GM12878 (cell line): Measurements from ENCODE around the gene PAF1. TPM values are rescaled to one million over a fixed set of nuclear protein-coding genes. Genes with fewer than 3 reads are reported as not detected.

ENCODE experiments used
- ATAC-seq: fragments of 200-7000 bp; cut with Tn5 transposase; 3 replicates; pipeline ENCODE4 v1.9.1; 2020; ENCODE audit warnings: mild to moderate bottlenecking, moderate library complexity
- BruUV-seq: library from RNA; stranded (reverse); fragments of 400-500 nt; replicated peaks from 2 replicates; lab custom pipeline; 2021; lab: Mats Ljungman, UMichigan
- CTCF ChIA-PET: fragments of 300-600 bp; sonication (Branson Sonifier 250); formaldehyde crosslinking; extraction: SDS; loops from one replicate; lab custom pipeline; 2021; ENCODE audit warnings: inconsistent platforms; lab: Yijun Ruan, JAX
- POLR2A ChIA-PET: fragments of 350-600 bp; formaldehyde crosslinking; extraction: SDS; loops from one replicate; lab custom pipeline; 2021; ENCODE audit warnings: inconsistent platforms; lab: Charles Lee
- RAD21 ChIA-PET: fragments of 300-600 bp; sonication (Branson Sonifier 250); formaldehyde crosslinking; loops from one replicate; lab custom pipeline; 2023; ENCODE audit warnings: antibody characterized with exemption; ENCODE audit not compliant: unreplicated experiment; lab: Charles Lee
- SMC1A ChIA-PET: fragments of 300-600 bp; sonication (Branson Sonifier 250); formaldehyde crosslinking; loops from one replicate; lab custom pipeline; 2023; ENCODE audit not compliant: unreplicated experiment, uncharacterized antibody; lab: Charles Lee
- DNase-seq: peaks from one replicate; pipeline ENCODE4 v3.0.0-alpha.2; 2011; ENCODE audit warnings: low read depth, low spot score
- FAIRE-seq: peaks from 3 replicates; lab custom pipeline; 2011; peaks lifted over from hg19 to GRCh38; lab: Jason Lieb, UNC
- H2AFZ ChIP-seq: 2 replicates; pipeline ENCODE4 v1.6.0; 2011; ENCODE audit warnings: low read depth, low read length, control low read depth; ENCODE audit not compliant: control insufficient read depth
- H3K27ac ChIP-seq: 2 replicates; pipeline ENCODE4 v1.5.1; 2011; ENCODE audit warnings: control low read depth; ENCODE audit not compliant: control insufficient read depth, insufficient read depth
- H3K27me3 ChIP-seq, 2 experiments: replicated peaks in 1 of 2; 2 replicates each; pipeline versions ENCODE4 v1.6.0 to v1.6.1; 2011; ENCODE audit warnings: low read length in 1 of 2; ENCODE audit not compliant: control insufficient read depth in 2 of 2, insufficient read depth in 2 of 2
- H3K36me3 ChIP-seq, 2 experiments: 2 replicates each; pipeline ENCODE4 v1.5.1; 2011; ENCODE audit warnings: low read length in 1 of 2; ENCODE audit not compliant: control insufficient read depth in 2 of 2, insufficient read depth in 2 of 2
- H3K4me1 ChIP-seq: 2 replicates; pipeline ENCODE4 v1.6.1; 2011; ENCODE audit warnings: mild to moderate bottlenecking, low read length, moderate library complexity, mixed read lengths; ENCODE audit not compliant: control insufficient read depth, insufficient read depth
- H3K4me2 ChIP-seq: 2 replicates; pipeline ENCODE4 v1.6.0; 2011; ENCODE audit warnings: control low read depth; ENCODE audit not compliant: control insufficient read depth, insufficient read depth
- H3K4me3 ChIP-seq: fragments of 200-600 bp; sonication (generic); 2 replicates; pipeline ENCODE4 v1.5.1; 2016
- H3K79me2 ChIP-seq: 2 replicates; pipeline ENCODE4 v1.6.0; 2011; ENCODE audit warnings: low read length; ENCODE audit not compliant: control insufficient read depth, insufficient read depth
- H3K9ac ChIP-seq: 2 replicates; pipeline ENCODE4 v1.8.0; 2011; ENCODE audit warnings: low read length, control low read depth, mixed read lengths; ENCODE audit not compliant: control insufficient read depth, insufficient read depth
- H3K9me3 ChIP-seq: replicated peaks from 3 replicates; pipeline ENCODE4 v1.5.1; 2011; ENCODE audit warnings: mild to moderate bottlenecking, low read length; ENCODE audit not compliant: control insufficient read depth, insufficient read depth
- H4K20me1 ChIP-seq: 2 replicates; pipeline ENCODE4 v1.6.0; 2011; ENCODE audit not compliant: control insufficient read depth, insufficient read depth
- CEBPB ChIP-seq, 2 experiments: fragments of 150-350 bp in 1 of 2; IDR thresholded peaks; 2 replicates each; pipeline ENCODE4 v1.6.1; 2012 to 2014; ENCODE audit warnings: low read depth in 2 of 2, low read length in 2 of 2, borderline replicate concordance in 1 of 2, inconsistent platforms in 1 of 2
- CTCF ChIP-seq, 3 experiments: IDR thresholded peaks in 2 of 3; conservative IDR thresholded peaks in 1 of 3; 2 replicates each; pipeline ENCODE4 v1.5.1; 2011; ENCODE audit warnings: low read depth in 3 of 3, low read length in 3 of 3, mild to moderate bottlenecking in 3 of 3, control low read depth in 2 of 3, moderate library complexity in 2 of 3, inconsistent platforms in 1 of 3, mixed read lengths in 1 of 3; ENCODE audit not compliant: control insufficient read depth in 2 of 3, insufficient read depth in 1 of 3; ENCODE audit errors: extremely low read depth in 1 of 3
- CUX1 ChIP-seq: IDR thresholded peaks from 2 replicates; pipeline ENCODE4 v1.6.1; 2012; ENCODE audit warnings: improper control_type of control experiment, low read depth, low read length; ENCODE audit not compliant: insufficient replicate concordance
- ETV6 ChIP-seq, 2 experiments: fragments of 450-650 bp in 1 of 2; IDR thresholded peaks in 1 of 2; conservative IDR thresholded peaks in 1 of 2; 2 replicates each; pipeline ENCODE4 v1.6.1; 2014; ENCODE audit warnings: antibody characterized with exemption in 1 of 2, borderline replicate concordance in 1 of 2, low read depth in 1 of 2, mild to moderate bottlenecking in 1 of 2, moderate library complexity in 1 of 2
- HDAC6 ChIP-seq: fragments of 200-600 bp; sonication (generic); IDR thresholded peaks from one replicate; pipeline ENCODE4 v1.8.0; 2017; ENCODE audit warnings: antibody characterized with exemption; ENCODE audit not compliant: unreplicated experiment
- IKZF1 ChIP-seq: fragments of 450-650 bp; conservative IDR thresholded peaks from 2 replicates; pipeline ENCODE4 v1.6.1; 2017; ENCODE audit warnings: antibody characterized with exemption, mild to moderate bottlenecking
- KAT2A ChIP-seq: conservative IDR thresholded peaks from 2 replicates; pipeline ENCODE4 v1.6.1; 2011; ENCODE audit warnings: low read depth, low read length; ENCODE audit not compliant: control insufficient read depth
- RAD21 ChIP-seq: IDR thresholded peaks from 2 replicates; pipeline ENCODE4 v1.6.1; 2011; ENCODE audit warnings: mild to moderate bottlenecking, low read depth, low read length, moderate library complexity; ENCODE audit not compliant: insufficient read depth
- RBBP5 ChIP-seq: fragments of 200-600 bp; sonication (generic); conservative IDR thresholded peaks from 2 replicates; pipeline ENCODE4 v1.6.1; 2016
- SMAD5 ChIP-seq: IDR thresholded peaks from 2 replicates; pipeline ENCODE4 v1.6.1; 2016; ENCODE audit warnings: antibody characterized with exemption, low read depth
- SMARCA5 ChIP-seq: fragments of 450-650 bp; IDR thresholded peaks from 2 replicates; pipeline ENCODE4 v1.6.1; 2017; ENCODE audit warnings: mild to moderate bottlenecking
- ZNF384 ChIP-seq: IDR thresholded peaks from 2 replicates; pipeline ENCODE4 v1.6.1; 2012; ENCODE audit warnings: low read depth, mild to moderate bottlenecking, low read length, improper control_type of control experiment, borderline replicate concordance
- WGBS: methylation state at CpG from one replicate; pipeline ENCODE4 v1.1.6; 2016; ENCODE audit warnings: low lambda C conversion rate; ENCODE audit not compliant: insufficient replicate concordance, insufficient coverage; ENCODE audit errors: missing lambda C conversion rate; 5-methylcytosine and 5-hydroxymethylcytosine counted together
- in situ Hi-C: fragments of 300-500 bp; cut with MboI; formaldehyde crosslinking; loops from 9 replicates; pipeline ENCODE4 v1.14.3; 2018; ENCODE audit warnings: mixed read lengths
- intact Hi-C: fragments of 100-400 bp; cut with micrococcal nuclease; formaldehyde crosslinking; loops from one replicate; pipeline ENCODE4 v1.14.2; 2022; ENCODE audit not compliant: unreplicated experiment
- polyA plus RNA-seq, 11 experiments: library from polyadenylated mRNA; depleted of rRNA in 4 of 11; unstranded in 6 of 11; stranded (reverse) in 5 of 11; fragments of >200 nt; fragmentation: Nextera tagmentation in 4 of 11; fragmentation: Illumina TruSeq in 1 of 11; extraction: Ambion mirVana in 4 of 11; extraction: Trizol in 1 of 11; gene quantifications; 1 replicate in 1 of 11; 2 replicates in 10 of 11; pipeline versions ENCODE4 v1.2.1 to v1.2.3, GENCODE V29; 2011 to 2016; ENCODE audit warnings: inconsistent platforms in 2 of 11, missing spikeins in 2 of 11, low read depth in 1 of 11
- total RNA-seq, 4 experiments: library from RNA; depleted of rRNA in 3 of 4; stranded (reverse); fragments of >200 nt in 3 of 4; fragmentation: Illumina TruSeq in 1 of 4; extraction: Trizol in 1 of 4; gene quantifications; 2 replicates each; pipeline versions ENCODE4 v1.2.1 to v1.2.3, GENCODE V29; 2013 to 2021
- TF ChIP-seq, protein P1 (sequence below): IDR thresholded peaks from 2 replicates; pipeline ENCODE4 v1.6.1; 2012; ENCODE audit warnings: low read depth, low read length, improper control_type of control experiment

Gene PAF1
- total and polyA plus RNA-seq, 10 of the 15 experiments (the other 5 are each of a cell fraction or from before 2014, with no cell fraction given), result 1.7 to 45.8 (median 39.6) TPM

- in situ Hi-C loops, result no loop called here
- FAIRE-seq (peak; percentile 31), DNase-seq (peak; percentile 78), ATAC-seq (peak; percentile 18)
- POLR2A ChIA-PET, result interaction anchor here (1.6 to 2.9 kb wide), 4 partner anchors 9 to 60 kb away, joined by 3 to 37 read pairs (median 12); partner anchors contain the start of genes MED29, PAF1, PLEKHG2 and SAMD4B
- CTCF ChIA-PET, result interaction anchor here (1.7 to 7.4 kb wide), 4 partner anchors 9 to 131 kb away, joined by 4 to 218 read pairs (median 14); partner anchors contain the start of genes EID2B and PLEKHG2
- no peaks in the 10 kb centered on the region for H3K27me3 ChIP-seq
- SMC1A ChIA-PET, result interaction anchor here (8.7 kb wide), 1 partner anchor 9 kb away, joined by 146 read pairs; the partner anchor contains the start of gene PLEKHG2
- no peaks in the 10 kb centered on the region for H3K36me3 ChIP-seq
- H3K9me3 ChIP-seq, result no peaks in the 10 kb centered on the region
- peaks cover 43% of the 10 kb centered on the region for H3K79me2 ChIP-seq
- H2AFZ ChIP-seq, result no peak overlapping the region; the same call in 1 of the 2 replicates
- no TSS peak for BruUV-seq
- RAD21 ChIA-PET, result interaction anchor here (1.0 to 6.7 kb wide), 4 partner anchors 9 to 568 kb away, joined by 3 to 159 read pairs (median 8); partner anchors contain the start of genes MED29, PAF1 and PLEKHG2
- peak overlapping the region; percentile 90 for H3K9ac ChIP-seq
- peak overlapping the region; percentile 100 for H3K27ac ChIP-seq
- 1% methylated on average over 42 of the region's 59 CpGs for WGBS
- H4K20me1 ChIP-seq, result no peaks in the 10 kb centered on the region
- peak overlapping the region; percentile 82 for H3K4me3 ChIP-seq
- intact Hi-C loops, result loop anchor here (10.0 kb wide), 1 partner anchor 428 kb away; the partner anchor contains the start of gene FBXO17
- H3K4me1 ChIP-seq, result peaks cover 71% of the 10 kb centered on the region
- H3K4me2 ChIP-seq, result peak overlapping the region; percentile 100
- peak; percentile 67; the same call in 1 of the 2 replicates for TF ChIP-seq SMARCA5
- TF ChIP-seq CEBPB (IDR thresholded peaks at IDR 0.05; ENCODE audit: borderline replicate concordance in 1 of 2, low read depth in 2 of 2, low read length in 2 of 2), result no peak
- TF ChIP-seq ZNF384, result no peak
- TF ChIP-seq CUX1, result peak; percentile 60
- no peak for TF ChIP-seq SMAD5
- peak in 1 of 2 experiments; percentile 48; a peak in 1 of 4 replicates for TF ChIP-seq ETV6 (conservative IDR thresholded peaks at IDR 0.05 in 1 of 2, IDR thresholded peaks at IDR 0.05 in 1 of 2; ENCODE audit: borderline replicate concordance in 1 of 2, low read depth in 1 of 2)
- TF ChIP-seq IKZF1, result peak; percentile 96
- no peak for TF ChIP-seq RBBP5
- no peak for TF ChIP-seq RAD21
- TF ChIP-seq KAT2A, result no peak
- TF ChIP-seq, protein P1, sequence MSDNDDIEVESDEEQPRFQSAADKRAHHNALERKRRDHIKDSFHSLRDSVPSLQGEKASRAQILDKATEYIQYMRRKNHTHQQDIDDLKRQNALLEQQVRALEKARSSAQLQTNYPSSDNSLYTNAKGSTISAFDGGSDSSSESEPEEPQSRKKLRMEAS, result peak; percentile 91
- TF ChIP-seq HDAC6, result no peak
- TF ChIP-seq CTCF (IDR thresholded peaks at IDR 0.05 in 2 of 3, conservative IDR thresholded peaks at IDR 0.05 in 1 of 3; ENCODE audit: control insufficient read depth in 2 of 3, extremely low read depth in 1 of 3, insufficient read depth in 1 of 3, low read depth in 3 of 3, low read length in 3 of 3), result no peak
These were observed 11.7 kb upstream of the PAF1 start for GRCh38 chr19:39402346-39403300.
